GM18508 (cell line): ENCODE measurements around the gene GSAP.
"Not testable (repeated sequence)": the region's sequence is repeated elsewhere in the genome, so short reads cannot be mapped to it uniquely, and the experiment has no call there.

Source experiments
- ATAC-seq: cut with Tn5 transposase; IDR thresholded peaks from one replicate; pipeline ENCODE4 v1.9.1; 2021; ENCODE audit warnings: moderate number of reproducible peaks; ENCODE audit not compliant: insufficient read depth, unreplicated experiment

Gene GSAP

GRCh38 chr7:77306231-77307067 lies 109.7 kb downstream of the GSAP start:
- no peak for ATAC-seq

GRCh38 chr7:77295549-77295948 lies 120.6 kb downstream of the GSAP start:
- ATAC-seq = no peak

GRCh38 chr7:77293046-77293445 lies 123.1 kb downstream of the GSAP start:
- no peak for ATAC-seq

- ATAC-seq = no peak
These were observed 125.7 kb downstream of the GSAP start for GRCh38 chr7:77290425-77290824.

GRCh38 chr7:77289387-77289786 lies 126.8 kb downstream of the GSAP start:
- no peak for ATAC-seq

- no peak for ATAC-seq
These were observed 127.4 kb downstream of the GSAP start for GRCh38 chr7:77288676-77289320.

- ATAC-seq = no peak
These were observed 131.5 kb downstream of the GSAP start for GRCh38 chr7:77284616-77285015.

GRCh38 chr7:77284005-77284404 lies 132.1 kb downstream of the GSAP start:
- ATAC-seq = no peak

GRCh38 chr7:77282897-77283296 lies 133.3 kb downstream of the GSAP start:
- no peak for ATAC-seq

GRCh38 chr7:77281780-77282478 lies 134.2 kb downstream of the GSAP start:
- ATAC-seq = no peak

GRCh38 chr7:77276120-77276519 lies 140.0 kb downstream of the GSAP start:
- ATAC-seq = no peak

GRCh38 chr7:77275663-77276062 lies 140.5 kb downstream of the GSAP start:
- ATAC-seq = not testable (repeated sequence)

- ATAC-seq = no peak
These were observed 144.4 kb downstream of the GSAP start for GRCh38 chr7:77271766-77272165.

GRCh38 chr7:77270094-77270480 lies 146.1 kb downstream of the GSAP start:
- ATAC-seq = no peak

GRCh38 chr7:77269360-77270093 lies 146.6 kb downstream of the GSAP start:
- ATAC-seq = peak; percentile 49

GRCh38 chr7:77266291-77266794 lies 149.8 kb downstream of the GSAP start:
- ATAC-seq = peak; percentile 97

GRCh38 chr7:77265666-77266065 lies 150.5 kb downstream of the GSAP start:
- ATAC-seq = no peak

- no peak for ATAC-seq
These were observed 153.8 kb downstream of the GSAP start for GRCh38 chr7:77262316-77262715.
